ENCODE data around the gene ACSF3. TPM values are rescaled to one million over a fixed set of nuclear protein-coding genes. Genes with fewer than 3 reads are reported as not detected.
A peak's percentile ranks its signal among the peaks of the same experiment; 100 is the strongest.

ACSF3 gene
- total and polyA plus RNA-seq, 5 experiments from 2014 or later: 21.3 to 64.4 (median 44.7) TPM

DNA sequence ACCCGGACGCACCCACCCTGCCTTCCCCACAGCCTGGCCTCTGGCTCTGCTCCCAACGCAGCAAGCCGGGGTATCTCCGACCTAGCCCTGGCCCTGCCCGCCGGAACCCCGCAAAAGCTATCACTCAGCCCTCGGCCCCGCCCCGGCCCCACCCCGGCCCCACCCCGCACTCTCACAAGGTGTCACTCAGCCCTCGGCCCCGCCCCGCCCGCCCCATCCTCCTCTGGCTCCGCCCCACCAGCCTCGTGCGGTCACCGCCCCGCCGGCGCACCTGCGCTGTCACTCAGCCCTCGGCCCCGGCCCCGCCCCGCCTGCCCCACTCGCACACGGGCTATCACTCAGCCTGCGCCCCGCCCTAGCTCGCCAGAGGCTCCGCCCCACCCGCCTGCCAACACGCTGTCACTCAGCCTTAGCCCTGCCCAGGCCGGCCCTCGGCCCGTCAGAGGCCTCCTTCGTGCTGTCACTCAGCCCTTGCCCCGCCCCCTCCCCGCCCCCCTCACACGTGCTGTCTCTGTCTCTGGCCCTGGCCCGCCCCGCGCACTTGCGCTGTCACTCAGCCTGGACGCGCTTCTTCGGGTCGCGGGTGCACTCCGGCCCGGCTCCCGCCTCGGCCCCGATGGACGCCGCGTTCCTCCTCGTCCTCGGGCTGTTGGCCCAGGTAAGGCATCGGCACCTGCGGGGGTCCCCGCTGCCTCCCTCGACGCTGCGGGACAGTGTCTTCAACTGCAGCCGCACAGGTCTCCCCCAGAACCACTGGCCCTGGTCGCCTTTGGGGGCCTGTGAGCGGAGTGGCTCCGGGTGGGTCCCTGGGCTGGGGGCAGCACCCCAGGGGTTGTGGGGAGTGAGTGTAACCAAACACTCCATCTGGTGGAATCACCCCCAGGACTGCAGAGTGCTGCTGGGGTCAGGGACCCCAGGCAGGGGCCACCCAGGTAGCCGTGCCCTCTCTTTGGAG, 77.8 kb downstream of the ACSF3 start, which contains the start of gene CDH15:
Gene CDH15, plus strand, starts transcription at position 533 of the 955 bp plus-strand sequence. Its CDS starts 84 bp downstream, at position 617.
- H3K4me3 Mint-ChIP-seq: peak within 1 kb of the TSS; percentile 57 to 82 (median 72)
- ATAC-seq: peak; percentile 92 to 94
- POLR2A ChIA-PET: interaction anchor here (0.6 to 1.2 kb wide), 7 partner anchors 12 to 1407 kb away, joined by 3 to 5 read pairs (median 4); partner anchors contain the start of genes ACSF3, GALNS and TRAPPC2L
- H3K9me3 Mint-ChIP-seq: no peaks in the 10 kb centered on the region
- H3K27me3 Mint-ChIP-seq: no peaks in the 10 kb centered on the region
- no peaks in the 10 kb centered on the region for H3K36me3 Mint-ChIP-seq
- DNase-seq: peak; percentile 73 to 98 (median 92)
- peaks cover 6 to 11% (median 9%) of the 10 kb centered on the region in 4 donors for H3K4me1 Mint-ChIP-seq
- peak within 1 kb of the TSS in 6 of 10 donors; percentile 9 to 75 (median 38) for H3K27ac Mint-ChIP-seq

DNA sequence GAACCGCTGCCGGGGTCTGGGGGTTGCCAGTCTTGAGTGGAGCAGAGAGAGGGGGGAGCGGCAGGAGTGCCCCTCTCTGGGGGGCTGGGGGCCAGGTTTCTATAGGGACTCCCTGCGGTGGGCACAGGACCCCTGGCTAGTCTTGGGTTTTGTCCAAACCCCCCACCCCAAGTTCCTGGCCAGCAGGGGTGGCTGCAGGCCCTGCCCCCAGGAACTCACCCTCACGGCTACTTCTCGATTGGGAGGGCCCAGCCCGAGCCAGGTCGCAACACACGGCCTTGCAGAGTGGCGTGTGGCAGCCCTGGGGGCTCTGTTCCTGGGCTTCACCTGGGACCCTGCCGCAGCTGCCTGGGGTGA, 78.5 kb downstream of the ACSF3 start:
- no peaks in the 10 kb centered on the region for H3K36me3 Mint-ChIP-seq
- no peak overlapping the region for H3K4me3 Mint-ChIP-seq
- POLR2A ChIA-PET: no interaction called here
- H3K27me3 Mint-ChIP-seq: no peaks in the 10 kb centered on the region
- H3K9me3 Mint-ChIP-seq: no peaks in the 10 kb centered on the region
- peaks cover 6 to 11% (median 9%) of the 10 kb centered on the region in 4 donors for H3K4me1 Mint-ChIP-seq
- ATAC-seq (no peak), DNase-seq (no peak)
- no peak overlapping the region for H3K27ac Mint-ChIP-seq

- Mint-ChIP-seq H3K36me3 (no peaks in the 10 kb centered on the region), H3K4me3 (peak overlapping the region in 1 of 10 donors; percentile 20)
- POLR2A ChIA-PET: interaction anchor here (1.0 kb wide), 1 partner anchor 8 kb away, joined by 3 read pairs; no protein-coding TSS in a partner anchor
Observed at GRCh38 chr16:89172528-89173173, 79.0 kb downstream of the ACSF3 start.

DNA sequence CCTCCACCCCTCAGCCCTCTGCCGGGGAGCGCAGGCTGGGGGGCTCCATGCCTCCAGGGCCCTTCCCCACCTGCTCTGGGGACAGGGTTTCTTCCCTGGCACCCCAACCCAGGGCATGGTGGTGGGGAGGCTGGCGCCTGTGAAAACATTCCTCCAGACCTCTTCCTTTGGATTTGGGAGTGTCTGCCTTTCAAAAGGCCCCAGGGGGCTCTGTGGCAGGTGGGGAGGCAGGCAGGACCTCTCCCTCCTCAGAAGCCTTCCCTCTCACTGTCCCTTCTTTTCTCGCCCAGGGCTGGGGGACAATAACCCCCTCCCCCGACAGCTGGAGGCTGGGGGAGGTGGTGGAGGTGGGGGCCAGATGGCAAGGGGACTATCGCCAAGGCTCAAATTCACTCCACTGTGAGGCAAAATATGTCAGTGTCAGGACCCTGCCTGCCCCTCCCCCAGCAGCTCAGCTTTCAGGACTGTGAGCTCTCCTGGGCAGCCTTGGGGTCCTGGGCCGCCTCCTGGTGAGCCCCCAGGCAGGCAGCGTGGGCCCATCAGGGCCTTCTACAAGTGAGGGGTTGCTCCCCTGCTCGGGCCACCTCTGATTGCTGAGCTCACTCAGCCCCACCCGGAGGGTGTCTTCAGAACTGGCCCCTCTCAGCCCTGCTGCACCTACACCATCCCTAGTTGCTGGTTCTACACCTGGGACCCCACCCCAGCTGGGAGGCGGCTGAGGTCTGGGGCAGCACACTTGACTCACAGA, 79.7 kb downstream of the ACSF3 start:
- Mint-ChIP-seq H3K27ac (peak overlapping the region in 1 of 10 donors; percentile 34), H3K9me3 (no peaks in the 10 kb centered on the region), H3K4me1 (peaks cover 6 to 10% (median 9%) of the 10 kb centered on the region in 4 donors), H3K27me3 (no peaks in the 10 kb centered on the region), H3K4me3 (no peak overlapping the region), H3K36me3 (no peaks in the 10 kb centered on the region)
- DNase-seq (no peak), ATAC-seq (no peak)
- POLR2A ChIA-PET: interaction anchor here (1.0 to 1.2 kb wide), 2 partner anchors 9 to 19 kb away, joined by 3 to 5 read pairs; no protein-coding TSS in a partner anchor

More at GRCh38 chr16:89172528-89173173, 79.0 kb downstream of the ACSF3 start:
- Mint-ChIP-seq H3K27me3 (no peaks in the 10 kb centered on the region), H3K4me1 (peaks cover 6 to 11% (median 9%) of the 10 kb centered on the region in 4 donors), H3K9me3 (no peaks in the 10 kb centered on the region), H3K27ac (no peak overlapping the region)
- DNase-seq: no peak
- ATAC-seq: no peak

DNA sequence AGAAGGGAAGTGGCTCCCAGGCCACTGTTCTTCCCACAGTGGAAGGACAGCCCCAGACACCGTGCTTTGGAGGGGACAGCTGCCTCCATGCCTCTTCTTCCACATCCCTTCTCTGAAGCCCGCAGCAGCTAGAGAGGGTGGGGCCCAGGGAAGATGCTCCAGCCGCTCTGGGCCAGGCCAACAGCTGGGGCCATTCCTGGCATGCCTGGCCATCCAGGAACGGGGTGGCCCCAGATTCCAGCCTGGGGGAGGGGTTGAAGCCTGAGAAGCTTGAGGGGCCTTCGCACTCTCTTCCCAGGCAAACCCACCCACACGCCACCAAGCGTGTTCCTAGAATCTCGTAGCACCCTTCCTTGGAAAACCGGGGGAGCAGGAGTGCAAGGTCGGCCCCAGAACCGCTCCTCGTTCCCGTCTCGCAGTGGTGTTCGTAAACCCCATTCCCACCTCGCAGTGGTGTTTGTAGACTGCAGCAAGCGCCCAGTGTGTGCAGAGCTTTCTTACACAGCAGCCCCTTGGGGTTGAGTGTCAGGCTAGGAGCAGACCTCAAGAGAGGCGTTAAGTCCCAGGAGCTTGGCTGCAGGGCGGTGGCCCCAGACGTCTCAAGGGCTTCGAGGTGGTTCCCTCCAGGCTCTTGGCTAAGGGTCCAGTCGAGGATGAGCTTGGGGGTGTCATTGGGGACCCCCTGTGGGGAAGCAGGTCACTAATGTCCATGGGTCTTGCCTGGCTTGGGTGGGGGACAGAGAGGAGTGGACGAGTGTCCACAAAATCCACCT, 80.6 kb downstream of the ACSF3 start:
- Mint-ChIP-seq H3K9me3 (no peaks in the 10 kb centered on the region), H3K4me1 (peaks cover 6 to 10% (median 9%) of the 10 kb centered on the region in 4 donors), H3K36me3 (no peaks in the 10 kb centered on the region), H3K27me3 (no peaks in the 10 kb centered on the region), H3K4me3 (no peak overlapping the region), H3K27ac (no peak overlapping the region)
- ATAC-seq: no peak
- POLR2A ChIA-PET: interaction anchor here (1.2 kb wide), 1 partner anchor 19 kb away, joined by 5 read pairs; no protein-coding TSS in a partner anchor
- DNase-seq: no peak

DNA sequence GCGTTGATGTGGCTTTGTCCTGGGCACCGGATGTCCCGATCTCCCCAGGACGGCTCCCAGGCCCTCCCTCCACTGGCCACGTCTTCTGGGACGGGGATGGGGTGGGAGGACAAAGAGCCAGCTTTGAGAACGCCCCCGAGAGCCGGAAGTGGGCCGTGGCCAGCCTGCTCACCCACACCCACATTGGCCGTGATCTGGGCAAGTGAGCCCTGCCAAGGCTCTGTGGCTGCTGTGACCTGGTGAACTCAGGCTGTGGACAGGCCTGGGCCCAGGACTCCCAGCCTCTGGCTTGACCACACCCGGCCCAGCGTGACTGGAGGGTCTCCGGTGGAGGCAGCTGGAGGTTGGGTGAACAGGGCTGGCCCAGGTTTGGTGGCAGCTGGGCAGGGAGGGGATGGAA, 81.2 kb downstream of the ACSF3 start:
- Mint-ChIP-seq H3K27me3 (no peaks in the 10 kb centered on the region), H3K4me3 (no peak overlapping the region), H3K9me3 (no peaks in the 10 kb centered on the region), H3K27ac (no peak overlapping the region), H3K36me3 (no peaks in the 10 kb centered on the region), H3K4me1 (peaks cover 6 to 10% (median 9%) of the 10 kb centered on the region in 4 donors)
- no peak for DNase-seq
- POLR2A ChIA-PET: no interaction called here
- ATAC-seq: no peak

DNA sequence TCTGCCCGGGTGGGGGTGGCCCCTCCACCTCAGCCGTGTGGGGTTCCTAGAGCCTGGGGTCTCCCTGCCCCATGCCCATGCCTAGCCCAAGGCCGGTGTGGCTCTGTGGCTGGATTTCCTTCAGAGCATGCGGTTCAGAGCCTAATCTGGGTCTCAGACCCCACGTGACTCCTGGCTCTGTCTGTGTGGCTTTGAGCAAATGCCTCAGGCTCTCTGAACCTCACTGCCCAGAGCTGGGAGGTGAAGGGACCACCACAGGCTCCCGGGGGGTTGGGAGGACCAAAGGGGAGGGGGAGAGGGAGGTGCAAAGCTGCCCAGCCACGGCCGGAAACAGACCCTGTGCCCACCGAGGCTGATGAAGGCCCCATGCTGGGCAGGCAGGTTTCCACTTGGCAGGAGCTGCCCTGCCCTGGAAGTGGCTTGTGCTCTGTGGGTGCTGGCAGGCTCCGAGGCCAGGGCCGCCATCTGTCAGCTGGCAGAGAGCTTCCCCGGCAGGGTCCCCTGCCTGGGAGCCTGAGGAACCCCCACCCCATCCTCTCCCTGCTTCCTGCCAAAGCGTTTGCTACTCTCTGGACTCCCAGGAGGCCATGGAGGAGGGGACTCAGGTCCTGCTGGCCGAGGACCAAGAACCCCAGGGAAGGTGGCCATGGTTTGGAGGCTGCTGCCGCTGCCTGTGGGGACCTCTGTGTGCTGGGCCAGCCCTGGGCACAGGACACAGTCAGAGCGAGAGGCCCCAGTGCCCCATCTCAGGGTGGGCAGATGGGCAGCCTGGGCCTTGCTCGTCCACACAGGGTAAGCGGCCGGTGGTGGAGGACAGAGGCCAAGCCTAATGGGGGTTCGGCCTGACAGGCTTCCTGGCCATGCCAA, 81.9 kb downstream of the ACSF3 start:
- no peak for DNase-seq
- H3K4me1 Mint-ChIP-seq: peaks cover 6% of the 10 kb centered on the region in 4 donors
- H3K9me3 Mint-ChIP-seq: no peaks in the 10 kb centered on the region
- POLR2A ChIA-PET: no interaction called here
- no peak overlapping the region for H3K4me3 Mint-ChIP-seq
- no peaks in the 10 kb centered on the region for H3K36me3 Mint-ChIP-seq
- no peak overlapping the region for H3K27ac Mint-ChIP-seq
- no peak for ATAC-seq
- no peaks in the 10 kb centered on the region for H3K27me3 Mint-ChIP-seq

DNA sequence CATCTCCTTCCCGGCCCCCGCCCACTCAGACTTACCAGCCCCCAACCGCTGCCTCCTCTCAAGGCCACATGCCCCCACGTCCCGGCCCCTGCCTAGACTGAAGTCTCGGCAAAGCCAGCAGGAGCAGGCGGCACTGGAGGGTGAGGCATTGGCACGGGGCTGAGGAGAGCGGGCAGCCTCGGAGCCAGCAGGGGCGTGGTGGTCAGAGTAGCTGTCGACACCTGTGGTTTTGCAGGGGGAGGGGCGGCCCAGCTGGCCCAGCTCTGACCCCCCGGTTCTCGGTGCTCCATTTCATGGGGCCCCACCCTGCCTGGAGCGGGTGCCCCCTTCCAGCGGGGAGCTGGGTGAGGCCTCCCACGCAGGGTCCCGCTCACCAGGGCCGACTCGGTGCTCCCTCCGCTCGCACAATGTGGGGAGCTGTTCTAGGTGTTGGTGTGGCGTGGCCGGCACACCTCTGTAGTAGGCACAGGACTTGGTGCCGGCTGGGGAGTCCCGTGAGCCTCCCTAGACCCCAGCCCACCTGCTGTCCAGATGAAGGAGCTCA, 82.6 kb downstream of the ACSF3 start:
- no peak for DNase-seq
- H3K9me3 Mint-ChIP-seq: no peaks in the 10 kb centered on the region
- no peak overlapping the region for H3K27ac Mint-ChIP-seq

DNA sequence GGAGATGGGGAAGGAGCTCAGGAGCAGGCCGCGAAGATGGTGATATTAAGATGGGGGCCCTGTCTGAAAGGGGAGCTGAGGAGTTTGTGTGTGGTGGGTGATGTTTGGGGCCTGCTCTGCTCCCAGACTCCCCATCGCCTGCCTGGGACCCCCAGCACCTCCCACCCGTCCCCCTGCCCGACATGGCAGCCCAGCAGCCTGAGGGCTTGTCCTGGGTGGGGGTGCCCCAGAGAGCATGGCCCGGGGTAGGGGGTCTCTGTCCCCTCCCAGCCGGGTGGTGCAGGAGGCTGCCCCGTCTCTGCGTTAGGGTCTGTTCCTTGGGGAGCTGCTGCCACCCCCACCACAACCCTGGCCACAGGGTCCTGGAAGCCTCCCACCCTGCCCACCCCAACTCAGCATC, 83.1 kb downstream of the ACSF3 start:
- POLR2A ChIA-PET: interaction anchor here (0.6 to 0.7 kb wide), 2 partner anchors 12 to 83 kb away, joined by 3 to 4 read pairs; partner anchors contain the start of gene ACSF3
- H3K9me3 Mint-ChIP-seq: no peaks in the 10 kb centered on the region
- ATAC-seq (no peak), DNase-seq (no peak)
- H3K4me1 Mint-ChIP-seq: peaks cover 0 to 6% (median 4%) of the 10 kb centered on the region in 4 donors
- no peaks in the 10 kb centered on the region for H3K36me3 Mint-ChIP-seq
- no peak overlapping the region for H3K4me3 Mint-ChIP-seq
- H3K27ac Mint-ChIP-seq: no peak overlapping the region
- H3K27me3 Mint-ChIP-seq: no peaks in the 10 kb centered on the region

More for the DNA sequence above, 82.6 kb downstream of the ACSF3 start:
- ATAC-seq: no peak
- POLR2A ChIA-PET: interaction anchor here (0.6 to 0.7 kb wide), 2 partner anchors 11 to 83 kb away, joined by 3 to 4 read pairs; partner anchors contain the start of gene ACSF3
- Mint-ChIP-seq H3K27me3 (no peaks in the 10 kb centered on the region), H3K4me3 (no peak overlapping the region), H3K4me1 (peaks cover 0 to 2% (median 1%) of the 10 kb centered on the region in 4 donors), H3K36me3 (no peaks in the 10 kb centered on the region)

DNA sequence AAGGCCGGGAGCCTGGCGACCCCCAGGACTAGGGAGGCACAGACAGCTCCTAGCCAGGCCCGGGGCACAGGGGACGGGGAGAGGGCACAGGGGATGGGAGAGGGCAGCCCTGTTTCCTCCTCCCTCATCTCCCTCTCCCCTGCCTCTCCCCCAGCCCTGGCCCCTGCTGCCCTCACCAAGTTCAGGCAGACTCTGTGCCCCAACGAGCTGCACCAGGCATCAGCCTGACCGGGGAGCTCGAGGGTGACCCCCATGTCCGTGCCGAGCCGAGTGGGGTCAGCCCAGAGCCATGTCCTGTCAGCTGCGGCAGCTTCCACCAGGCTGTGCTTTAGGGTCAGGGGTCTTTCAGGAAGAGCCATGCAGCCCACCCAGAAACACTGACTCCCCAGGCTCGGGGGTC, 83.8 kb downstream of the ACSF3 start:
- no peak for DNase-seq
- H3K4me1 Mint-ChIP-seq: peaks cover 1 to 10% (median 6%) of the 10 kb centered on the region in 4 donors
- POLR2A ChIA-PET: no interaction called here
- H3K27ac Mint-ChIP-seq: no peak overlapping the region
- no peaks in the 10 kb centered on the region for H3K36me3 Mint-ChIP-seq
- H3K4me3 Mint-ChIP-seq: no peak overlapping the region
- no peaks in the 10 kb centered on the region for H3K27me3 Mint-ChIP-seq
- H3K9me3 Mint-ChIP-seq: no peaks in the 10 kb centered on the region
- no peak for ATAC-seq
